ENCODE data around the gene MMS19.
"Not testable (repeated sequence)": the region's sequence is repeated elsewhere in the genome, so short reads cannot be mapped to it uniquely, and the experiment has no call there.

MMS19 gene

DNA sequence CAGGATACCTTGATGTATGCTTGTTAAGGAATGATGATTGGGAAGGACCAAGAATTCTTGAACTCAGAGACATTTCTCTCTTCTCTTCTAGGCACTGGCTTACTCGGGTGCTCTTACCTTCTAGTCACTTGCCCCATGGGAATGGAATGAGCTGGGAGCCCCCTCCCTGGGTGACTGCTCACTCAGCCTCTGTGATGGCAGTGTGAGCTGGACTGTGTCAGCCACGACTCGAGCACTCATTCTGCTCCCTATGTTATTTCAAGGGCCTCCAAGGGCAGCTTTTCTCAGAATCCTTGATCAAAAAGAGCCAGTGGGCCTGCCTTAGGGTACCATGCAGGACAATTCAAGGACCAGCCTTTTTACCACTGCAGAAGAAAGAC is 41.5 kb downstream of the MMS19 start:
- DNase-seq: no peak

DNA sequence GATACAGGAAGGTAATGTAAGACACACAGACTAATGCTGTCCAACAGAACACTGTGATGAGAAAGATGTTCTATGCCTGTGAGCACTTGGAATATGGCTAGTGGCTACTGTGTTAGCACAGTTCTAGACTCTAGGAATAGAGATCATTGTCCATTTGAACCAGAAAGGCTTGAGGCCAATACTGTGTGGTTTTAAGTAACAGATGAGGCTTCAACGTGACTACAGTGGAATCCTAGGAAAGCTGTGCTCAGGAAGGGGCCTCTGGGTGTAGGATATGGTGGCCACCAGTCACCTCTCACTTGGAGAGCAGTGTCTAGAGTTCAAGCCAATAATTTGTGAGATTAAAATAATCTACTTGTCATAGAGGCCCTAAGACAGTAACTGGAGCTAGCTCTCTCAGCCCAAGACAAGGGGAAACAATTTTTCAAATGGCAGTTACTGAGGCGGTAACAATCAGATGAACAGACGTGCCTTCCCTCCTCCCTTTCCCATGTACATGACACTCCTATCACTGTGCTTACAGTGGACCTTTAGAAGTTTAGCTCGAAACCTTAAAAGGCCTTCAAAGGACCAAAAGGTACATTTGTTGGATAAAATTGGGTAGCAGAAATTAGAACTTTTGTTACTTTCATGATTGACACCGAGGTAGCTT is 42.1 kb downstream of the MMS19 start:
- no peak for DNase-seq

DNA sequence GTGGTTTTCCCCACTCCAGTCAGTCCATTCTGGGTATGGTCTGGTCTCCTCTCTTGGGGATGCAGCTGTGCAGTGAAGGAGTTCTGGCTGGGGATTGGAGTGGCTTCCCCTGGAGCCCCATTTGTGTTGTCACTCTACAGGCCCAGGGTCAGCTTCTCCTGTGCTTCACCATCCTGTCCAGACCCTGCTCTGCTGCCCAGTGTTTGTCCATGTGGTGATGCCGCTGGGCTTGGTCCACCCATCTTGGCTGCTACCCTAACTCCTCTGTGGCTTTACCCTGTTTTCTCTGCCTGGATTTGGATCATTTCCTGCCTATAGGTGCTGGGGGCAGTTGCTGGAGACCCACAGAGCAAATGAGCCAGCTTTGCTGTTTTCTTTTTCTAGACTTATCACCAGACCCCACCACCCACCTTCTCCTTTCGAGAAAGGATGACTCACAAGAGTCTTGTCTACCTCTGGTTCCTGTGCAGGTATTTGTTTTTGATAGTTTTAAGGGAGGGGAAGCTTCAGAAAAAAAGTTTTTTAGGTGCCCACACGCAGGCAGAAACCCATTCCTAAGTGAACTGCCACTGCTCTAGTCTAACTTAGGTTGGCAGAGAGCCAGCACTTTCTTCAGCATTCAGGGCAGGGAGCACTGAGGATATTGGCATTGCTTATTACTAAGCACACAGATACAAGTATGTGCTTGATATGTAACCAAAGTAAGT is 43.7 kb downstream of the MMS19 start:
- peak; percentile 14 for DNase-seq

DNA sequence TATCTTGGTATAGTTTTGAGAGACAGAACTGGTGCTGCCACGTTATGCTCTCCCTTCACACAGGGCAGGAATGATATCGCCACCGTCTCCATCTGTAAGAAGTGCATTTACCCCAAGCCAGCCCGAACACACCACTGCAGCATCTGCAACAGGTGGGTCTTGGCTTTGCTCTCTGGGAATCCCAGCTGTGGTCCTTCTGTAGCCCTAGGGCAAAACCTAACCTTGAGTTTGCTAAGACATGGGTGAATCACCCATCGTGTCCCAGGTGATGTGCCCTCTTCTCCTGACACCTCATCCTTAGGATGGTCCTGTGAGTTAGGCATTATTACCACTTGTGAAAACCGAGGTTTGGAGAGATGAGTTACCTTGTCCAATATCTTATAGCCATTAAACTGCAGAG is 45.9 kb downstream of the MMS19 start:
- no peak for DNase-seq

DNA sequence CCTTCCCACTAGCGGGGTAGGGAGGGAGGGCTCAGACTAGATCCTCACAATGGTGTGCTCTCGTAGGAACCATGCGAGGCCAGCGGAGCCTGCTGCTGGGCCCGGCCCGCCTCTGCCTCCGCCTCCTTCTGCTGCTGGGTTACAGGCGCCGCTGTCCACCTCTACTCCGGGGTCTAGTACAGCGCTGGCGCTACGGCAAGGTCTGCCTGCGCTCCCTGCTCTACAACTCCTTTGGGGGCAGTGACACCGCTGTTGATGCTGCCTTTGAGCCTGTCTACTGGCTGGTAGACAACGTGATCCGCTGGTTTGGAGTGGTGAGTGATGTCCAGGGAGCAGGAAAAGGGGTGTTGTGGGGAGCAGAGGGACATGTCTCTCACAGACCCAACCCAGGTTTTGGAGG is 46.6 kb downstream of the MMS19 start:
- DNase-seq: no peak

DNA sequence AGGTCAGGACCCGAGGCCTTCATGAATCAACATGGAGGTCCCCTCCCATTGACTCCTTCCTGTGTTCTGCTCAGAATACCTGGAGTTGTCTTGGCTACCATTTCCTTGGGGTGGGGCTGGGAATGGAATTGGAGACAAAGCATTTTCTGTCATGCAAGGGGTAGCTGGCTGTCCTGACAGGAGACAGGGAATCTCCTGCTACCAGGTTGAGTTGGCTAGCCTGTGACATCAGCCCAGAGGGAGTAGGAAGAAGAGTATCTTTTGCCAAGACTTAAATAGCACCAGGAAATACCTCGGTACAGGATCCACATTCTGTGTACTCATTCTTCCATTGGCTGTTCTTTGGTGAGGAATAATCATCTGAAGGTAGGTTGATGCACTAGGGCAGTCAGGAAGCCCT is 47.4 kb downstream of the MMS19 start:
- no peak for DNase-seq

DNA sequence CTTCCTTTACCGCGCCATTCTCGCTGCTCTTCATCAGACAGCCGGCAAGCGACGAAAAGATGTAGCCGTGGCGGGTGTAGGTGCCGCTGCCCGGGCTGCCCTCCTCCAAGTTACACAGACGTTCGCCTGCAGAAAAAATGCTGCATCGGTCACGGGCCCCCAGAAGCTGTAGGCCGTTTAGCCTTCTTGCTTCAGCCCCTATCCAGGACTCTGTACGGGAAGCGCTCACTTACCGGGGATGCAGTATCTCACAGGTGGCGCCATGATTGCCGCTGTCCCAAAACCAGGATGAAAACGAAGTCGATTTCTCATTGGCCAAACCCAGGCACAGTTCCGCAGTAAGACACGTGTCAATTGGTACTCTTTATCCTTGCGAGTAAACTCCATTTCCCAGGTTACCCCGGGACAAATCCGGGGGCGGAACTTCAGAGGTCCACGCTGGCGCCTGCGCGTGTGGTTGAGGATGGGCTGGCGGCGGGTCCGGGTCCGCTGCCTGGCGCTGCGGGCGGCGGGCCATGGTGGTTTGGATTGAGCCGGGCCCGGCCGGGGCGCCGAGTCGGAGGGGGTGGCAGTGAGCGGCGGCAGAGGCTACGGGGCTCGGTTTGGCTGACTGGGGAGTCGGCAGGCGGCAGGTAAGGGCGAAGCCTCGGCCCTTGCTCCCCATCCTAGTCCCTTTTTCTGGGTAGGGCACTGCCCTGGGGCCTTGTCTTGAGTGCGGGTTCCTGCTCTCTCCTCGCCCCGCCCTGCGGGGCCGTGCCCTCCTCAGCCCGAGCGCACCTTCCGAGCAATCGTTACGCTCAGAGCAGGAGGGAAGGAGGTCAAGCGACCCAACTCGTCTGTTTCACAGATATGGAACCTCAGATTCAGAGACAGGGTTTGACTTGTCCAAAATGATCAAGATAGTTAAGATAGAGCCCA is 52.2 kb downstream of the MMS19 start, which contains the start of the genes EXOSC1 and ZDHHC16:
Gene EXOSC1 (minus strand): TSS at position 285 of the 918 bp plus-strand sequence. CDS start 21 bp downstream, at position 264.
Gene ZDHHC16 (plus strand): TSS at position 454 of the 918 bp plus-strand sequence. CDS start 5,501 bp downstream, outside the sequence.
- DNase-seq: peak; percentile 91

DNA sequence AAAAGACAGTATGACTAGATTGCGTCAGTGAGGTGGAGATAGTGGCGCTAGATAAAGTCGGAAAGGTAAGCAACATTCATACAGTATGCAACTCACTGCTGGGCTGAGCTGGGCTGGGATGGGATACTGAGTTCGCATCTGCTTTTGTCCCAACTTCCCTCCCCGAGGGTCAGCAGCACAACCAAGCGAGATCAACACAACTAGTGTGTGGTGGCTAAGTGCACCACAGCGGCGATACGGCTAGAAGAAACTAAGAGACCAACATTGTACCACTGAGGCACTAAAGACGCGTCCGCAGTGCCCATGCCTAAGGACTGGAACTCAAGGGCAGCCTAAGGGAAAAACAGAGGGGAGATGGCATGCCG is 52.9 kb downstream of the MMS19 start:
- DNase-seq: no peak

DNA sequence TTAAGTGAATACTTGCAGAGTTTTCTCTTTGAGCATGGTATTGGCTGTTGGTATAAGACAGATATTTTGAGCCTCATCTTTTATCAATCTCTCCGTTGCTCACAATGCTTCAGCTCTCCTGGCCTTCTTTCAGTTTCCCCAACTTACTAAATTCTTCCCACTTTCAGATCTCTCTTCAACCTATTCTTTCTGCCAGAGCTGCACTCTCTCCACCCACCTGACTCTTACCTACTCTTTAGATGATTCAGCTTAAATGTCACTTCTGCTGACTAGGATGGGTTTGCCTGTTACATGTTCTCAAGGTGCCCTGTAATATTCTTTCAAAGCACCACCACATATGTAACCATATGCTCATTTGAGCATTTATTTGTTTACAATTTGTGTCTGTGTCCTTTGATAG is 54.0 kb downstream of the MMS19 start:
- DNase-seq: no peak

DNA sequence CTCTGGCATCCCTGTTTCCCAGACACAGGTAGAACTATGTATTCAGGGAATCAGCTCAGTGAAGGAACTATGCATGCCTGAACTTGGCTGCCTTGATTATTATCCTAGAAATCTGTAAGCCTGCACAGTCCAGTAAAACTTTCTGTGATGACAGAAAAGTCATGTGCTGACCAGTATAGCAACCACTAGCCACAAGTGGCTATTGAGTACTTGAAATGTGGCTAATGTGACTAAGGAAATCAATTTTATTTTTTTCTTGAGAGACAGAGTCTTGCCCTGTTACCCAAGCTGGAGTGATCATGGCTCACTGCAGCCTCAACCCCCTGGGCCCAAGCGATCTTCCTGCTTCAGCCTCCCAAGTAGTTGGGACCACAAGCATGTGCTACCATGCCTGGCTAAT is 55.9 kb downstream of the MMS19 start:
- DNase-seq: no peak

DNA sequence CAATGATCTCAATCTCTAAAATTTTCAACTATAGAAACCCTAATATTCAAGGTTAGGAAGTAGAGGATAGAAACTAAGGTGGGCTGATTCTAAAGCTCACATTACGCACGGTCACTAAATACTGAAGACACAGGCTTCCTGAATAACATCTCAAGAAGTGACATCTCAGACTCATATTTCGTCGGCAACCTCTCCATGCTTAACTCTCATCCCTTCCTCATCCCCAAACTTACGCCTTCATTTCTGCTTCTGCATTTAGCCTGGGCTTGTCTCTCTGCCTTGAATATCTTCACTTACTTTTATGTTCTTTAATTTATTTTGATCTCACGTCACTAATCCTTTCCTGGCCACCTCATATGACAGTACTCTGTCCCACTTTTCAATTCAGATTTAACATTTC is 63.0 kb downstream of the MMS19 start:
- no peak for DNase-seq

DNA sequence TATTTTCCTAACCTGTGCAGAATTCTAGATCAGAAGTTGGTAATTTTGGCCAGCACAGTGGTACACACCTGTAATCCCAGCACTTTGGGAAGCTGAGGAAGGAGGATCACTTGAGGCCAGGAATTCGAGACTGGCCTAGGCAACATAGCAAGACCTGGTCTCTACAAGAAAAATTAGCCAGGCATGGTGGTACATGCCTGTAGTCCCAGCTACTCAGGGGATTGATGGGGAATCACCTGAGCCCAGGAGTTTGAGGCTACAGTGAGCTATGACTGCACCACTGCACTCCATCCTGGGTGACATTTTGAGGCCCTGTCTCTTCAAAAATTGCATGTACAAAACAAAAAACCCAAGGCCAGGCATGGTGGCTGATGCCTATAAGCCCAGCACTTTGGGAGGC is 63.7 kb downstream of the MMS19 start:
- DNase-seq: no peak

DNA sequence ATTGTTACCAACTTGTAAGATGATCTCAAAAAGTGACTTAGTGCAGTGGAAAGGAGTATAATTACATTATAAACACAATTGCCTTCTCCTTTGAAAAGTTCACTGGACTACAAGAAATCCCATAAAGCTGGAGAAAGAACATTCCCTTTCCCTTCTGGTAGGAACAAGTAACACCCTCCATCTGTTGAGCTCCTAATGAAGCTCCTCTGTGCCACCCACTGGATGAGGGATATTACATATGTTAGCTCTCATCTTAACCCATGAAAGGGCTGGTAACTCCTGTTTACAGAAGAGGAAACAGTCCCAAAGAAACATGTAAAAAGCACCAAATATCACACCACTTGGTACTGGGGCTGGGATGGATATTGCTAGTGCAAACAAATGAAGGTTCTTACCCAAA is 64.2 kb downstream of the MMS19 start:
- DNase-seq: no peak

DNA sequence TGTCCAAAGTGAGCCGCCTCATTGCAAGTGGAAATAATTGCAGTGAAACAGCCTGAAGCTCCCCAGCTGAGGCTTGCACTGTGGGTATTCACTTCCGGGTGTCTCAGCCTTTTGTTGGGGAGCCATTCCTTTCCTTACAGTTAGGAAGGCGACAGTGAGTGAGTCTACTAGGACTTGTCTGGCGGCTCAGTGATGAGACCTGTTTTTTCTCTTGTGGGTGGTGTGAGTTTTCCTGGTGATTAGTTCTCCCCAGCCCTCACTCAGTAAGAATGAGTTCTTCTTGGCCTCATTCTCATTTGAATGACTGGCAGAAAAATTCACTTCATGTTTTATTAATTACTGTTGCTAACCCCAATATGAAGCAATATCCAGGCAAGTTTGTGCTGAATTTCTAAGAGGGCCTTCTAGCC is 69.6 kb downstream of the MMS19 start:
- DNase-seq: no peak

DNA sequence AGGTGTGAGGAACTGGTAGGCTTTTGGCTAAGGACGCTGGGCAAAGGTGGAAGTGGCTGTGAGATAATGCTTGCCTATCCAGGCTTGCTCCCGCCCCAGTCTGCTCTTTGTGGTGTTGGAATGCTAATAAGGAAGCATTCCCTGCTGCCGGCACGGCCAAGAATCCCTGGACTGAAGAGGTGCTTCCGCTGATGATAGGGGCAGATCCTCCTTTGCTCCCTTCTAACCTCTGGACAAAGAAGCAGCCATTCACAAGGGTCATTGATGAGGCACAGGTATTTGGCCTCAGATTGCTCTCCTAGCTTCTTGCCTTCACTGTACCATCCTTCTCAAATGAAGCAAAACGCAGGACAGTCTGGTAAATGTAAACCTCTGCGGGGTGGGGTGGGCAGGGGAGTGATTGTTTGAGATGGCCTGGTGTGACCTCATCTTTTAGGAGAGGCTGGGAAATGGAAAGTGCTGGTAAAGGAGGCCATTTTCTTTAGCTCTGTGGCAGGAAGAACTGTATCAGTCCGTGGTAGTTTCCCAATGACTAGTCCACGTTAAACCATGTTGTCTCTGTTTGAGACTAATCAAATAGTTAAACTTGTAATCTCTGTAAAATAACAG is 70.5 kb downstream of the MMS19 start:
- DNase-seq: no peak

DNA sequence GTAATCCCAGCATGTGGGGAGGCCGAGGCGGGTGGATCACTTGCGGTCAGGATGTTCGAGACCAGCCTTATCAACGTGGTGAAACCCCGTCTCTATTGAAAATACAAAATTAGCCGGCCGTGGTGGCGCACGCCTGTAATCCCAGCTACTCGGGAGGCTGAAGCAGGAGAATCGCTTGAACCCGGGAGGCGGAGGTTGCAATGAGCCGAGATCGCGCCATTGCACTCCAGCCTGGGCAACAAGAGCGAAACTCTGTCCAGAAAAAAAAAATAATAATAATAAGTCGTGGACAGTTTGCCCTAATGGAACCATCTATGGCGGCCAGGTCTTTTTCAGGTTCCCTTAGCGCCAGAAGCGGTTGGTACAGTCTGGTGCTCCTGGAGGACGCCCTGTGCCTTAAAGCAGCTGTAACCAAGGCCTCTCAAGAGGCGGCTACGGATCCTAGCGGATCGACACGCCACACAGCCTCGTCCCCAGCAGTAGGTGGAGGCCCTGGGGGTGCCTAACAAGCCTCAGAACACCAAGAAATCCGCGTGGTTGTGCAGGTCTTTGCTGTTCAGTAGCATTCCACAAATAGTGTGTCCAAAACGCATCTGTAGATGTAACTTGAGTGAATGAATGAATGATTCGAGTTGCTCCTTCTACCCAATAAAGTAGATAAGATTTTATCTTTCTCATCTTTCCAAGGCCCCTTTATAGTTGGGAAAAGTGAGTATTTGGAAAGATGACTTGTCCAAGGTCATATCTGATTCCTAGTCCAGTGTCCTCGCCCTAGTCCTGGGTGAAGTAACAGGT is 71.2 kb downstream of the MMS19 start:
- no peak for DNase-seq

DNA sequence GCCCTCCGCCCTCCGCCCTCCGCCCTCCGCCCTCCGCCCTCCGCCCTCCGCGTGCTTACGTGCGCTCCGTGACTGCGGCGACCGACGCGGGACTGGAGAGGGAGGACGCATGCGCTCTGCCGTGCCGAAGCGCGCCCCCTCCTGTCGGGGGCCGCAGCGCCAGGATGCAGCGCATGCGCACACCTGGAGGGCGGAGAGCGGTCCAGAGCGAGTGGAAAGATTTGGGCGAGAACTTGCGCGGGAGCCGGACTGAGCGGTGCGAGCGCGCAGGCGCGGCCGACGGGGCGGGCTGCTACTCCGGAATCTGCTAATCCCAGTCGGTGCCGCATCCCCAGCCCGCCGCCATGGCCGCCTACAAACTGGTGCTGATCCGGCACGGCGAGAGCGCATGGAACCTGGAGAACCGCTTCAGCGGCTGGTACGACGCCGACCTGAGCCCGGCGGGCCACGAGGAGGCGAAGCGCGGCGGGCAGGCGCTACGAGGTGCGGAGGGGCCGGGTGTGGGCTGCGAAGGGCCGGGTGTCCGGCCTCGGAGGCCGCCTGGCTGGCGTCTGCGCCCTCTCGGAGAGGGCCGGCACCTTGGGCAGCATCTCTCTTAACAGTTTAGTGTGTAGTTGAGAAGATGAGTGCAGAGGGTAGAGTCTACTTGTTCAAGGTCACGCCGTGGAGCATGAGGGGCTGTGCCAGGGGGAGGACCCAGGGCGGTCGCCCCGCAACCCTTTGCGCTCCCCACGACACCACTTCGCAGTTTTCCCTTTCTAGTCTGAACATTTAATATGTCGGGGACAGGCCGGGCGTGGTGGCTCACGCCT is 72.1 kb downstream of the MMS19 start, which contains the start of gene PGAM1:
Gene PGAM1 (plus strand): TSS at position 228 of the 812 bp plus-strand sequence. CDS start 117 bp downstream, at position 345.
- peak; percentile 91 for DNase-seq

DNA sequence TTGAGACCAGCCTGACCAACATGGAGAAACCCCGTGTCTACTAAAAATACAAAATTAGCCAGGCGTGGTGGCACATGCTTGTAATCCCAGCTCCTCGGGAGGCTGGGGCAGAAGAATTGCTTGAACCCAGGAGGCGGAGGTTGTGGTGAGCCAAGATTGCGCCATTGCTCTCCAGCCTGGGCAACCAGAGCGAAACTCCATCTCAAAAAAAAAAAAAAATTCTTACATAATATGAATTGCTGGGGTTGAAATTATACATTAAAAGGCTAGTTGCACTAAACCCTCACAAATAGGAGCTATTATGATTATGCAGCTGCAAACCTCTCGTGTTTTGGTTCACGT is 74.5 kb downstream of the MMS19 start:
- DNase-seq: not testable (repeated sequence)

DNA sequence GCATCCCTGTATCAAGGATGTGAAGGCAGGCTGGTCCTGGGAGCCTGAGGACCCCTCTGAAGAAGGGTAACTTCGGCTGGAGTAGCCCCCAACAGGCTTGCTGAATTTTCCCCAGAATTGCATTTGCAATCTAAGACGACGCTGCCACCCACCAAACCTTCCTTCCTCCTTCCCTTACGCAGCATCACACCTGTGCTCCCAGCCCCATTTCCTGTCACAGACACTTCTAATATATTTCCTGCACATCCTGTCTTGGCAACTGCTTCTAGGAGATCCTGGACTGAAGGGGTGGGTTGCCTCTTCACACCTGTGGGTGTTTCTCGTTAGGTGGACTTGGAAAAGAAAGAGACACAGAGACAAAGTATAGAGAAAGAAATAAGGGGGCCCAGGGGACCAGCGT is 81.7 kb downstream of the MMS19 start:
- no peak for DNase-seq

DNA sequence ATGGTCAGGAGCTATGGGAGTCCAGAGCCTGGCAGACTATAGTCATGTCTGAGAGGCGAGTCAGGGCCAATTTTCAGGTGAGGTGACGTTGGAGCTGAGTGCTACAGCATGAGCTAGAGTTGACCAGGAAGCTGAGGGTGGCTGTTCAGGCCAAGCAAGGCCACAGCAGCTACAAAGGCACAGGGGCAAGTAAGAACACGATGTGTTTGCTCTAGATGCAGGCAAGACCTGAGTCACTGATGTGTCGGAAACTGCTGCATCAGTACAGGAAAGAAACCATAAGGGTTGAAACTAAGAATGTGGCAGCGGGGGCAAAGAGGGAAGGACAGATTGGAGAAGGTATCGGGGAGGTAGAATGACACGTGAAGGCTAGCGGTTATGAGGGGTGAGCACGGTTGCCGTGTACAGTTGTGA is 85.3 kb downstream of the MMS19 start:
- DNase-seq: no peak

DNA sequence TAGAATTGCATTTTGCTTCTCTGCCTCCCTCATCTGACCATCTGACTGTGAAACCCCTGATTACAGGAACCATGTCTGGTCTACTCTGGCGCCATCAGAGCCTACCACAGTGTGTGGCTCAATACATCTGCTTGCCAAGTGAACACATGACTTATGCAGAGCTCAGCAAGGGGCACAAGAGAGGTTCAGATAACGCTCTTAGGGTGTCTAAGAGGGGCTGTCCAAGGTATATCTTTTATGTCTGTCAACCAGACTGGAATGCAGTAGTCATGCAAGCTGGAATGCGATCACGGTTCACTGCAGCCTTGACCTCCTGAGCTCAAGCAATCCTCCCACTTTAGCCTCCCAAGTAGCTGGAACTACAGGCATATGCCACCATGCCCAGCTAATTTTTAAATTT is 86.8 kb downstream of the MMS19 start:
- DNase-seq: no peak
